Activated T-cell treated with anti-CD3 and anti-CD28 coated beads for 48 hours (primary cell): ENCODE results near the gene MRPS10.
"Not testable (repeated sequence)": the region's sequence is repeated elsewhere in the genome, so short reads cannot be mapped to it uniquely, and the experiment has no call there.

ENCODE experiments used
- DNase-seq: peaks from one replicate; pipeline ENCODE4 v3.0.0-alpha.2; 2020; ENCODE audit warnings: low read depth

MRPS10 gene

DNA sequence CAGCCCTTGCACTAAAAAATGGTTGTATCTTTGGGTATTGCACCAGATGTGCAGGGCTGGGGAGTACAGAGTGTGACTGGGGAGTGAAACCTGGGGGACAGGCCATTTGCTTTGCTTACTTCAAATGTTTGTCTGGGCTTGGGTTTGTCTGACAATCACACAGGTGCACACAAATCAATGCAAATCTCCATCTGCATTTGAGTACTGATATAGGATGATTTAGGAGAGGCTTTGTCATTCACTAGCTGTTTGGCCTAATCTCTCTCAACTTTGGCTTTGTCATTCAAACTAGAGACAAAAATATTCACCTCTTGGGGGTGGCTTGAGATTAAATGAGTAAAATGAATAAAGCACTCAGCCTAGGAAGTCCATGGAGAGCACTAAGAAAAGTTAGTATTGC lies 40.7 kb downstream of the MRPS10 start:
- no peak for DNase-seq

DNA sequence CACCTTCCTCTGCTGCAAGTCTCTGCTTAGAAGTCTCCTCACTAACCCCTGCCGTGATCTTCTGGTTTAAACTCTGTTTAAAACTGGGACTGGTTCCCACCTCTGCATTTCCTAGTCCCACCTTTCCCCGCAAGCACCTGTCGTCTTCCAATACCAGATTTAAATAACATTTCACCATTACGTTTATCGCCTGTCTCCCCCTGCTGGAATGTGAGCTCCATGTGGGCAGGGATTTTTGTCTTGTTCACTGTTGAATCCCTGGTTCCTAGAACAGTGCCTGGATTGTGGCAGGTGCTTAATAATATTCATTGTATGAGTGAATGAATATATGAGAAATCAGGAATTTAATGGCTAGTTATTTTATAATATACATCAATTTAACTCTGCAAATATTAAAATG lies 41.8 kb downstream of the MRPS10 start:
- DNase-seq, result no peak

DNA sequence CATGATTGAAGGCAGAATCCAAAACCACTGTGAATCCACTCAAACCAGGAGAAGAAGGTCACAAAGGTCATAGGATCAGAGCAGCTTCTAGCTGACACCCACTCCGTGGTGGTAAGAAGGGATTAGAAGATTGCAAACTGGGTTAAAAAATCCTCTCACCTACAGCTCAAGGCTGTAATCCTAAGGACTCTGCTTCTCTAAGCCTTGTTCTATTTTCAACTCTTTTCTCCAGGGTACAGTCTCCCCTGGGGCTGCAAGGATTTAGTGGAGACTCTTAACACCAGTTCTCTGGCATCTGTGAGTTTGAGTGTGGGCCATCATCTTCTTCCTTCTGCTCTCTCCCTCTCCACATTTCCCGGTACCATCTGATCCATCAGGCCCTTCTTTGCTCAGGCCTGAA lies 44.6 kb downstream of the MRPS10 start, which contains the start of gene GUCA1A:
Gene GUCA1A, plus strand, starts transcription at position 264 of the 400 bp plus-strand sequence. CDS start 250 bp downstream, outside the sequence.
- DNase-seq, result no peak

DNA sequence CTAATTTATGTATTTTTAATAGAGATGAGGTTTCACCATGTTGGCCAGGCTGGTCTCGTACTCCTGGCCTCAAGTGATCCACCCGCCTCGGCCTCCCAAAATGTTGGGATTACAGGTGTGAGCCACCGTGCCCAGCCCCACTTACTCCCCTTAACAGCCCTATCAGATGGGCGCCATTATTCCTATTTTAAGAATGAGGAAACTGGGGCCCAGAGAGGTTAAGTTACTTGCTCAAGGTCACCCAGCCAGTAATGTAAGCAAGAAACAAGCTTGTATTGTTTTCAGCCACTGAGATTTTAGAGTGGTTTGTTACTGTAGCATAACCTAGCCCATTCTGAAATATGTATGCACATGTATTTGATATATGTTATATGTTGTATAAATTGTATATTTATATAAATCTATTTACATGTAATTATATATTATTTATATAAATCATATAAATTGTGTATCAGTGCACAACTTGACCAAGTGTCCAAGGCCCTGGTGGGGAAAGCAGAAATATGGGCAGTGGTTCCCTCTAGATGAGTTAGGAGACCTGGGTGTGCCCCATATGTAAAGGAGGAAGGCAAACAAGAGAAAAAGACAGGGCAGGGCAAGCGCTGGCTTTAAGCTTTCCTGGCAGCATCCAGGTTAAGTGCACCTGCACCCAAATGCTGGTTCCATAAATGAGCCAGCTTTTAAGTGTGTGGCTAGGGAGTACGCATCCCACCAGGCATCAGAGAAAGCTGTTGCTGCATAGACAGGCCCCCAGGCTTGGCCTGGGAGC lies 45.7 kb downstream of the MRPS10 start:
- no peak for DNase-seq

DNA sequence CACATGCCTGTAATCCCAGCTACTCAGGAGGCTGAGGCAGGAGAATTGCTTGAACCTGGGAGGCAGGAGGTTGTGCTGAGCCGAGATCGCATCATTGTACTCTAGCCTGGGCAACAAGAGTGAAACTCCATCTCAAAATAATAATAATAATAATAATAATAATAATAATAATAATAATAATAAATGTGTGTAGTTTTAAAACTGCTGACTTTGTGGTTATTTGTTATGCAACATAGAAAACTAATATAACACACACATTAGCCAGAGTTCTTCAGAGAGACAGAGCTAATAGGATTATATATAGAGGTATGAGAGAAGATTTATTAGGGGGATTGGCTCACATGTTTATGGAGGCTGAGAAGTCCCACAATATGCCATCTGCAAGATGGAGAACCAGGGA lies 47.9 kb downstream of the MRPS10 start:
- DNase-seq, result not testable (repeated sequence)

DNA sequence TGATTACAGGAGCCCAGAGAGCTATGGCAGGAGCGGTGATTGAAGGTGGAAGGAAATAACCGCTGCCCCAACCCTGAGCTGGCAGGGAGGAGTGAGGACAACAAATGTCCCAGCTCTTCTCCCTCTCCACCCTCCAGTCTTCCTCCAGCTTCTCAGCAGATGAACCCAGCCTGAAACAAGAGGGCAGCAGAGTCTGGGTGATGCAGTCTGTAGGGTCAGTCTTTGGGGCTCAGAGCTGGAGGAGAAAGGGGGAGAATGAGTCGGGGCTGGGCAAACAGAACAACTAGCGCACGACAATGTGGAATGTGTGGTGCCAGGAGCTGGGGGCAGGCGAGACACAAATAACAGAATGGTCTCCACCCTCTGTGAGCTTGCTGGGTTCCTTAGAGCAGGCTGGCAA lies 49.0 kb downstream of the MRPS10 start:
- no peak for DNase-seq

DNA sequence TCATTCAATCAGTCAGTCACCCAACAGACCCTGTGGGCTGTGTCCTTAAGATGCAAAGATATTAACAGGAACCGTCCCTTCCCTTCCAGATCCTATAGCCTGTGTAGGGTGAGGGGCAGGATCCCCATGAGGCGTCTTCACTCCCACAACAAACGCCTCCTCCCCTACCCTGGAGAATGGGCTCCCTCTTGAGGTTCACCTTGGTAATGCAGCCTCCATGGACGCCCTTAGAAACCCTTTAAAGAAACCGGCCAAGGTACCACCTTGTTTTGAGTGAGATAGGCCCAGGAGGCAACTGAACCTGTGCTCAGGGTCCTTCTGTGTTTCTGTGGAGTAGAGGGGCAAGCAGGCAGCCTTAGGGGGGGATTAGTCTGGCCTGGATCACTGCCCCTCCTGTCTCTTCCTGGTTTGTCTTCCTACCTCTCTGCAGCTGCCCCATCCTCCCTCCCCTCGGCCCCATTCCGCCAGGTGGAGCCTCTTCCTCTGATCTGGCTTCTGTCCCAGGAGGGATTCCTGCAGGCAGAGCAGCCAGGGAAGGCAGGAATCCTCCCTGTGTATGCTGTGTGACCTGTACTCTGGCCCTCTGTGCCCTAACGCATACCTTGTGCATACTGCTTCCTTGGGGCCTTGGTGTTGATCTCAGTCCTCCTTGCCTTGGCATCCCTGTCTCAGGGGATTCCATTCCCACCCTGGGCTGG lies 51.1 kb downstream of the MRPS10 start:
- DNase-seq, result peak; percentile 63

DNA sequence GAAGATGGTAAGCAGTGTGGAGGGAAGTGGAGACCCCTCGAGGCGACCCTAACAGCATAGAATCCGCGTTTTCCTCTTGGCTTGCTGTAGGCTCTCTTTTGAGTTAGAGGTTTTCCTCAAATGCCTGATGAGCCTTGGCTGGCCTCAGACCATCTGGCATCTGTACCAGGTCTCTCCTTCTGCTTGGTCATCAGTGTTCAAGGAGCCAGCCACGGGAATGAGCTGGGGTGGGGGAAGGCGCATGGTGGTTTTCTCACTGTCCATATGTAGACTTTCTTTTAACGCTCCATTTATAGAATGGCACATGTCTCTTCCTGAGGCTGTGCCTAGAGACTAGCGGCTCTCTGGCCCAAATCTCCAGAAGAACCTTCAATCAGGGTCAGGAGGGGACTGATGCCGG lies 52.6 kb downstream of the MRPS10 start:
- DNase-seq, result no peak

DNA sequence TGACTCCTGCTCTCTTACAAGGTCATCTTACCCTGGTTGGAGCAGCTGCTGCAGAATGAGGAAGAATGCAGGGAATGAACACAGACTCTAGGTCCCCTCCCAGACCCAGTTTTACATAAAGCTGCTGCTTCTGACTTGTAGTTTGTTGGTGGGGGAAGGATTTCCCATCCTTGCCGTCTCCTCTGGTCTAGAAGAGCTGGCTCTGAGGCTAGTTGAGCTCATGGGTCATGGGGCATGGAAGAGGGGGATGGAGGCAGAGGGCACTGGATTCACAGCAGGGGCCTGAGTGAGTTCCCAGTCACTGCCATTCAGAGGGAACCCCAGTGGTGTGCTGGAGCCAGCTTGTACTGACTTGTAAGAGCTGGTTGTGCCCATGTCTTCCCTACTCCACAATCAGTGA lies 53.7 kb downstream of the MRPS10 start:
- DNase-seq, result no peak

DNA sequence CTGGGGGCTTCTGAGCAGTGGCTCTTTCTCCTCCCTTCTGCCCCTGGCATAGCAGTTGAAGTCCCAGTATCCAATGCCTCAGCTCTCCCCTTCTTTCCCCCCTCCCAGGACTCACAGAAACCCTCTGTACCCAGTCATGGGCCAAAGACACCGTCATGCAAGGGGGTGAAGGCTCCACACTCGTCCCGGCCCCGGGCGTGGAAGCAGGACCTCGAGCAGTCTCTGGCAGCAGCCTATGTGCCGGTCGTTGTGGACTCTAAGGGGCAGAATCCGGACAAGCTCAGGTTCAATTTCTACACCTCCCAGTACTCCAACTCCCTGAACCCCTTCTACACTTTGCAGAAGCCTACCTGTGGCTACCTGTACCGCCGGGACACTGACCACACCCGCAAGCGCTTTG lies 54.8 kb downstream of the MRPS10 start:
- DNase-seq, result no peak

DNA sequence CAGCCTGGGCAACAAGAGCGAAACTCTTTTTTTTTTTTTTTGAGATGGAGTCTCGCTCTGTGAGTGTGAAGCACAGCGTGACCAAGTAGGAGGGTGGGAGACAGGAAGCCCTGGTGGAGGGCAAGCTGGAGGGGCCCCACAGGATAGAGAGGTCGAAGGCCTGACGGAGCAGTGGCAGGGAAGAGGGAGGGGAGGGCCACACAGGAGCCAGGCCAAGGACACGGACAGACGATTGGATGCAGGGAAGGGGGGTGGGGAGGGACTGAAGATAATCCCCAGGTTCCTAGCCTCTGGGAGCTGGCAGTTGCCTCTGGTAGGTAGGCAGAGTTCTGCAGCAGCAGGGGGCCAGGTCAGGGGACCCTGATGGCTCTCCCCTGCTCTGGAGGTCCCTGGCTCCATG lies 55.3 kb downstream of the MRPS10 start:
- DNase-seq, result no peak

DNA sequence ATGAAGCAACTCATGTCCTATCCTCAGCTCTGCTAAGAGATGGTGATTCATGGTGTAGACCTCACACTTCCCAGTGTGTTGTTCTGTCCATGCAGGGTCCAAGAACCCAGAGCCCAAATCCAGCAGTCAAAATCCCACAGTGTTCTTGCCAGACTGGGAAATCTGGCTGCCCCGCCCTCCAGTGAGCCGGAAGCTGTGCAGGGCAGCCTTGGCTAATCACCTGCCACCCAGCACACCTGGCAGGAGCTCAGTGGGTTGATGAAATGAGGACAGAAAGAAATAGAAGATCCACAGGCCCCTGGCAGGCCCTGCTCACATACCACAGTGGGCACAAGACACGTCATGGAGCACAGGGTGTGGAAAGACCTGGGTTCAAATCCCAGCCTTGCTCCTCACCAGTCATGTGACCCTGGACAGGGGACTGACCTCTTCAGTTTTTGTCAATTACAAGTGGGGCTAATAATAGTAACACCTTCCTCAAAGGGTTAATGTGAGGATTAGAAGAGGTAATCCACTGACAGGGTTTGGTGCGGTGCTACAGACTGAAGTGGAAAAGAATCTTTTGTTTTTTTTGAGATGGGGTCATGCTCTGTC lies 58.1 kb downstream of the MRPS10 start:
- DNase-seq, result no peak

DNA sequence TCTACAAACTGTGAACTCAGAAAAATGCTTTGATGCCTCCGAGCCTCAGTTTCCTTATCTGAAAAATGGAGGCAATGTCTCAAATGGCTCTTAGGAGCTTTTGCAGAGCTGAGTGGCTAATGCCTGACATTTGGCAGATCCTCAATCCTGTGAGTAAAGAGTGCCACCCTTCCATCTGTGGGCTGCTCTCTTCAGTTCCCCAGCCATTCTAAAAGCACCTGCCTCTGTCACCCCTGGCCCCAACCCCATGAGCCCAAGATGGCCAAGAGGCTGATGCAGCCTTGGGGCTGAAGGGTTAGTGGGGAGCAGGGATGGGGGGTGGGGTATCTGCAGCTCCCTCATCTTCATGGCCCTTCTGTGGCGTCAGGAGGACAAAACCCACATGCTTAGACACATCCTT lies 59.0 kb downstream of the MRPS10 start:
- DNase-seq, result no peak

DNA sequence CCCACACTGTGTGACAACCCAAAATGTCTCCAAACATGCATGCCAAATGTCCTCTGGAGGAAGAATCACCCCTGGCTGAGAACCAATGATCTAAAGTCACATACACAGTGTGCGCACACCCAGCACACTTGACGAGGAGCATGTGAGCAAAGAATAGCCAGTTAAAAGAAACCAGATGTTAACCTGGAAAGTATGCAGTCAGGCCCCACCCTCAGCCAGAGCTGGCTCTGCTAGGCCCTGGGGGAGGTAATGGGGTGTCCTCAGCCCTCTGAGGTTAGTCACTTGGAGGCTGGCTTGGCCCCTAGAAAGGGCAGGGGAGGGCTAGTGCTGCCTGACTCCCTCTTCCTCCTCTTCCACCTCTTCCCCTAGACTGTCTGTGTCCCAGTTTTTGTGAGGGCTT lies 59.6 kb downstream of the MRPS10 start:
- DNase-seq, result no peak
